ENCODE measurements around the gene ATP2B1. TPM values are rescaled to one million over a fixed set of nuclear protein-coding genes. Genes with fewer than 3 reads are reported as not detected.

The ATP2B1 gene
- total RNA-seq, 1 experiment from 2014 or later: 20.6 TPM

DNA sequence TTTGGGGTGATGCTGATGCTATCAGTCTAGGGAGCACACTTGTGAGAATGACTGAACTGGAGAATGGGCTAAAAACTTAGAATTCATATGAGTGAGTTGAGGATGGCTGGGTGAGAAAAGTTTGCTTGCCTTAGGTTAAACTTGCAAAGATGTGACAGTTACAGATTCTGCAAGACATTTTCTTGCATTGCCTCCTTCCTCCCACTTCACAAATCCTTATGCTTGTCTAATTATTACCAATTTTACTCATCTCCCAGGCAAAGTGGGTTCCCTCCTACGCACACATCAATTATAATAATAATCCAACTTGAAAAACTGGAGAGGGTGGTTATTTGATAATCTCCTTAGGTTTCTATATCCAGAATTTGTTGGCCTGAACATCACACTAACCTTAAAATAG is 50.9 kb downstream of the ATP2B1 start:
- Histone ChIP-seq H3T11ph (ENCODE audit: low read length) (no peak overlapping the region), H2AFZ (ENCODE audit: low read length) (no peak overlapping the region), H3K27me3 (ENCODE audit: insufficient read depth, low read length) (no peaks in the 10 kb centered on the region), H3K79me1 (ENCODE audit: insufficient read depth, low read depth, low read length, poor library complexity, severe bottlenecking) (no peaks in the 10 kb centered on the region), H3K4me2 (ENCODE audit: insufficient read depth, insufficient read length, low read length) (no peak overlapping the region), H2BK12ac (ENCODE audit: insufficient read length, low read depth, low read length) (no peak overlapping the region), H4K91ac (ENCODE audit: insufficient read length, low read depth, low read length) (no peak overlapping the region), H3K79me2 (ENCODE audit: insufficient read depth, low read length) (no peaks in the 10 kb centered on the region), H2AK5ac (ENCODE audit: insufficient read length, low read length) (no peak overlapping the region), H2BK5ac (ENCODE audit: insufficient read length, low read length) (no peak overlapping the region), H3K4ac (ENCODE audit: low read depth, low read length) (no peak overlapping the region), H3K9ac (ENCODE audit: extremely low read depth, insufficient read length, low read length) (no peak overlapping the region), H3K9me3 (ENCODE audit: control insufficient read depth, low read depth, low read length) (no peaks in the 10 kb centered on the region), H4K8ac (replicated peaks; ENCODE audit: insufficient read length, low read depth, low read length) (no peak overlapping the region), H3K56ac (ENCODE audit: insufficient read length, low read depth, low read length) (no peak overlapping the region), H3K23me2 (ENCODE audit: insufficient read length, low read depth, low read length, poor library complexity, severe bottlenecking) (no peaks in the 10 kb centered on the region), H2BK120ac (ENCODE audit: low read depth, low read length, poor library complexity, severe bottlenecking) (no peak overlapping the region), H2BK20ac (ENCODE audit: low read depth, low read length, poor library complexity, severe bottlenecking) (no peak overlapping the region), H3K23ac (ENCODE audit: insufficient read length, low read depth, low read length) (no peak overlapping the region), H3K4me1 (ENCODE audit: insufficient read depth, low read length) (no peaks in the 10 kb centered on the region; the same call in 1 of the 2 replicates), H3K18ac (ENCODE audit: insufficient read length, low read depth, low read length) (no peak overlapping the region), H2BK15ac (ENCODE audit: low read depth, low read length) (no peak overlapping the region), H4K20me1 (ENCODE audit: control insufficient read depth, insufficient read depth, insufficient read length) (no peaks in the 10 kb centered on the region), H4K5ac (ENCODE audit: insufficient read length, low read depth, low read length) (no peak overlapping the region), H3K27ac (ENCODE audit: insufficient read length, low read depth, low read length) (no peak overlapping the region), H3K14ac (ENCODE audit: insufficient read depth, low read length) (no peak overlapping the region)
- no CpG with 5 or more reads among the region's 1 CpG for WGBS (ENCODE audit: extremely low coverage, insufficient read length, low lambda C conversion rate)
- H3K4me3 Mint-ChIP-seq: no peak overlapping the region
- TF ChIP-seq, protein P1, sequence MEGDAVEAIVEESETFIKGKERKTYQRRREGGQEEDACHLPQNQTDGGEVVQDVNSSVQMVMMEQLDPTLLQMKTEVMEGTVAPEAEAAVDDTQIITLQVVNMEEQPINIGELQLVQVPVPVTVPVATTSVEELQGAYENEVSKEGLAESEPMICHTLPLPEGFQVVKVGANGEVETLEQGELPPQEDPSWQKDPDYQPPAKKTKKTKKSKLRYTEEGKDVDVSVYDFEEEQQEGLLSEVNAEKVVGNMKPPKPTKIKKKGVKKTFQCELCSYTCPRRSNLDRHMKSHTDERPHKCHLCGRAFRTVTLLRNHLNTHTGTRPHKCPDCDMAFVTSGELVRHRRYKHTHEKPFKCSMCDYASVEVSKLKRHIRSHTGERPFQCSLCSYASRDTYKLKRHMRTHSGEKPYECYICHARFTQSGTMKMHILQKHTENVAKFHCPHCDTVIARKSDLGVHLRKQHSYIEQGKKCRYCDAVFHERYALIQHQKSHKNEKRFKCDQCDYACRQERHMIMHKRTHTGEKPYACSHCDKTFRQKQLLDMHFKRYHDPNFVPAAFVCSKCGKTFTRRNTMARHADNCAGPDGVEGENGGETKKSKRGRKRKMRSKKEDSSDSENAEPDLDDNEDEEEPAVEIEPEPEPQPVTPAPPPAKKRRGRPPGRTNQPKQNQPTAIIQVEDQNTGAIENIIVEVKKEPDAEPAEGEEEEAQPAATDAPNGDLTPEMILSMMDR (conservative IDR thresholded peaks at IDR 0.05): no peak
- no peak for DNase-seq
- H3K27me3 Mint-ChIP-seq (ENCODE audit: low read depth): no peaks in the 10 kb centered on the region
- peaks cover 10 to 13% of the 10 kb centered on the region in 2 experiments for H3K4me1 Mint-ChIP-seq
- H3K27ac Mint-ChIP-seq: no peak overlapping the region
- H3K36me3 Mint-ChIP-seq (ENCODE audit: insufficient read depth in 1 of 3, low read depth in 3 of 3): 0 out of 7 replicates have a peak, but pooled peaks cover 0 to 4% (median 0%) of the 10 kb centered on the region in 3 experiments
- no peaks in the 10 kb centered on the region for H3K9me3 Mint-ChIP-seq
